A673 (cell line): ENCODE data around the gene LRRC37B. TPM values are rescaled to one million over a fixed set of nuclear protein-coding genes. Genes with fewer than 3 reads are reported as not detected.
"Not testable (repeated sequence)": the region's sequence is repeated elsewhere in the genome, so short reads cannot be mapped to it uniquely, and the experiment has no call there.

Source experiments
- Bru-seq: library from RNA; stranded (reverse); fragments of 400-500 nt; gene quantifications from one replicate; lab custom pipeline; 2021; lab: Mats Ljungman, UMichigan
- BruChase-seq, 2 experiments: library from RNA; stranded (reverse); fragments of 400-500 nt; gene quantifications; one replicate each; lab custom pipeline; 2021; lab: Mats Ljungman, UMichigan
- BruUV-seq: library from RNA; stranded (reverse); fragments of 400-500 nt; replicated peaks from 2 replicates; lab custom pipeline; 2021; lab: Mats Ljungman, UMichigan
- CTCF ChIA-PET: fragments of 300-600 bp; sonication (Branson Sonifier 250); formaldehyde crosslinking; loops from one replicate; lab custom pipeline; 2022; ENCODE audit warnings: antibody characterized with exemption; lab: Charles Lee
- POLR2A ChIA-PET: fragments of 300-600 bp; sonication (Branson Sonifier 250); formaldehyde crosslinking; loops from one replicate; lab custom pipeline; 2022; ENCODE audit warnings: antibody characterized with exemption; ENCODE audit not compliant: low non-redundant PET; lab: Charles Lee
- DNase-seq: peaks from one replicate; pipeline ENCODE4 v3.0.0-alpha.2; 2015; ENCODE audit warnings: low spot score
- H3K27ac ChIP-seq: fragments of 200-600 bp; sonication (generic); 2 replicates; pipeline ENCODE4 v1.5.1; 2016; ENCODE audit warnings: mixed run types, low read depth, mild to moderate bottlenecking, mixed read lengths, antibody characterized with exemption, low read length; ENCODE audit not compliant: poor library complexity, severe bottlenecking
- H3K27me3 ChIP-seq: fragments of 200-600 bp; sonication (generic); replicated peaks from 2 replicates; pipeline ENCODE4 v1.6.1; 2017; ENCODE audit warnings: mixed run types, low read depth, mild to moderate bottlenecking, mixed read lengths, antibody characterized with exemption, low read length; ENCODE audit not compliant: insufficient read depth, poor library complexity
- H3K36me3 ChIP-seq: fragments of 200-600 bp; sonication (generic); 2 replicates; pipeline ENCODE4 v1.6.1; 2016; ENCODE audit warnings: mixed run types, mild to moderate bottlenecking, mixed read lengths, antibody characterized with exemption, low read length; ENCODE audit not compliant: insufficient read depth, poor library complexity, severe bottlenecking
- H3K4me1 ChIP-seq: fragments of 200-600 bp; sonication (generic); 2 replicates; pipeline ENCODE4 v1.6.1; 2017; ENCODE audit warnings: mixed run types, mild to moderate bottlenecking, mixed read lengths, antibody characterized with exemption, low read length; ENCODE audit not compliant: insufficient read depth, poor library complexity, severe bottlenecking
- H3K4me3 ChIP-seq: fragments of 200-600 bp; sonication (generic); 2 replicates; pipeline ENCODE4 v1.5.1; 2016; ENCODE audit warnings: low read depth, mixed run types, mild to moderate bottlenecking, mixed read lengths, low read length; ENCODE audit not compliant: poor library complexity, severe bottlenecking
- H3K9me3 ChIP-seq: fragments of 200-600 bp; sonication (generic); 2 replicates; pipeline ENCODE4 v1.6.1; 2016; ENCODE audit warnings: mixed run types, low read depth, mild to moderate bottlenecking, mixed read lengths, antibody characterized with exemption, low read length; ENCODE audit not compliant: poor library complexity, severe bottlenecking
- EZH2 ChIP-seq: fragments of 200-600 bp; sonication (generic); IDR thresholded peaks from 2 replicates; pipeline ENCODE4 v1.6.1; 2017; ENCODE audit warnings: borderline replicate concordance, low read depth, mild to moderate bottlenecking, mixed read lengths, antibody characterized with exemption, low read length; ENCODE audit not compliant: poor library complexity, severe bottlenecking
- intact Hi-C: fragments of 100-400 bp; cut with micrococcal nuclease; formaldehyde crosslinking; loops from one replicate; pipeline ENCODE4 v1.10.0; 2022; ENCODE audit not compliant: unreplicated experiment
- long read RNA-seq: library from polyadenylated mRNA; stranded (forward); transcript quantifications from one replicate; pipeline ENCODE4 v2.0.0, GENCODE V29; 2022
- total RNA-seq: library from RNA; stranded (reverse); gene quantifications from 2 replicates; pipeline ENCODE4 v1.2.3, GENCODE V29; 2021
- TF ChIP-seq, protein P1 (sequence below): fragments of 300-800, 200-600 bp; sonication (generic); conservative IDR thresholded peaks from 2 replicates; pipeline ENCODE4 v1.5.1; 2017; ENCODE audit warnings: low read depth, mild to moderate bottlenecking, antibody characterized with exemption, low read length, moderate library complexity, mixed read lengths

The LRRC37B gene
- total RNA-seq (14.2 and 21.2 TPM in 2 replicates), Bru-seq, nascent RNA (percentile 67 among the genes with signal in this experiment), BruChase-seq, experiment 1, labeled RNA remaining after a 2-hour chase (percentile 73 among the genes with signal in this experiment), BruChase-seq, experiment 2, labeled RNA remaining after a 6-hour chase (percentile 59 among the genes with signal in this experiment)
- long read RNA-seq, partial matches to known transcripts = 10 of 31 reads
- long read RNA-seq, other reads (novel, unspliced or antisense) = 15 of 31 reads

GRCh38 chr17:32006957-32007462 lies at the start of gene LRRC37B:
LRRC37B (plus strand) TSS chr17:32007383; CDS start chr17:32021393, 14,010 bp downstream.
- no peaks in the 10 kb centered on the region for H3K27me3 ChIP-seq
- CTCF ChIA-PET = interaction anchor here (1.0 kb wide), 1 partner anchor 12 kb away, joined by 3 read pairs; no protein-coding TSS in a partner anchor
- TF ChIP-seq EZH2 = no peak
- TF ChIP-seq, protein P1, sequence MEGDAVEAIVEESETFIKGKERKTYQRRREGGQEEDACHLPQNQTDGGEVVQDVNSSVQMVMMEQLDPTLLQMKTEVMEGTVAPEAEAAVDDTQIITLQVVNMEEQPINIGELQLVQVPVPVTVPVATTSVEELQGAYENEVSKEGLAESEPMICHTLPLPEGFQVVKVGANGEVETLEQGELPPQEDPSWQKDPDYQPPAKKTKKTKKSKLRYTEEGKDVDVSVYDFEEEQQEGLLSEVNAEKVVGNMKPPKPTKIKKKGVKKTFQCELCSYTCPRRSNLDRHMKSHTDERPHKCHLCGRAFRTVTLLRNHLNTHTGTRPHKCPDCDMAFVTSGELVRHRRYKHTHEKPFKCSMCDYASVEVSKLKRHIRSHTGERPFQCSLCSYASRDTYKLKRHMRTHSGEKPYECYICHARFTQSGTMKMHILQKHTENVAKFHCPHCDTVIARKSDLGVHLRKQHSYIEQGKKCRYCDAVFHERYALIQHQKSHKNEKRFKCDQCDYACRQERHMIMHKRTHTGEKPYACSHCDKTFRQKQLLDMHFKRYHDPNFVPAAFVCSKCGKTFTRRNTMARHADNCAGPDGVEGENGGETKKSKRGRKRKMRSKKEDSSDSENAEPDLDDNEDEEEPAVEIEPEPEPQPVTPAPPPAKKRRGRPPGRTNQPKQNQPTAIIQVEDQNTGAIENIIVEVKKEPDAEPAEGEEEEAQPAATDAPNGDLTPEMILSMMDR = peak; percentile 67
- H3K36me3 ChIP-seq = no peaks in the 10 kb centered on the region
- peak; percentile 82 for DNase-seq
- intact Hi-C loops = no loop called here
- no peaks in the 10 kb centered on the region for H3K4me1 ChIP-seq
- peak within 1 kb of the TSS; percentile 69 for H3K4me3 ChIP-seq
- H3K9me3 ChIP-seq = no peaks in the 10 kb centered on the region
- POLR2A ChIA-PET = no interaction called here
- peak within 1 kb of the TSS; percentile 65 for H3K27ac ChIP-seq
- no TSS peak for BruUV-seq

DNA sequence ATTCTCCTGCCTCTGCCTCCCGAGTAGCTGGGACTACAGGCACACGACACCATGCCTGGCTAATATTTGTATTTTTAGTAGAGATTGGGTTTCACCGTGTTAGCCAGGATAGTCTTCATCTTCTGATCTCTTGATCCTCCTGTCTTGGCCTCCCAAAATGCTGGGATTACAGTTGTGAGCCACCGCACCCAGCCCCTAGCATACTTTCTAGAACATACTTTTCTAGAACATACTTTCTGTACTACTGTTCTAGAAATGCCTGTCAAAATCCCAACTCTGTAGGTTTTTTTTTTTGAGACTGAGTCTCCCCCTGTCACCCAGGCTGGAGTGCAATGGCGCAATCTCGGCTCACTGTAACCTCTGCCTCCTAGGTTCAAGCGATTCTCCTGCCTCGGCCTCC lies 43.1 kb upstream of the LRRC37B start:
- DNase-seq, H3K27me3 ChIP-seq, H3K4me3 ChIP-seq, H3K4me1 ChIP-seq, H3K9me3 ChIP-seq, intact Hi-C loops, H3K27ac ChIP-seq, CTCF ChIA-PET, POLR2A ChIA-PET, BruUV-seq, H3K36me3 ChIP-seq: not testable (repeated sequence)

GRCh38 chr17:31967648-31968047 lies 39.5 kb upstream of the LRRC37B start:
- Histone ChIP-seq H3K27ac (no peak overlapping the region), H3K27me3 (no peaks in the 10 kb centered on the region), H3K9me3 (no peaks in the 10 kb centered on the region), H3K4me3 (no peak overlapping the region), H3K36me3 (no peaks in the 10 kb centered on the region), H3K4me1 (no peaks in the 10 kb centered on the region)
- ChIA-PET POLR2A (no interaction called here), CTCF (no interaction called here)
- DNase-seq = no peak
- TF ChIP-seq EZH2 = no peak
- TF ChIP-seq, protein P1 = no peak
- no TSS peak for BruUV-seq
- intact Hi-C loops = no loop called here

DNA sequence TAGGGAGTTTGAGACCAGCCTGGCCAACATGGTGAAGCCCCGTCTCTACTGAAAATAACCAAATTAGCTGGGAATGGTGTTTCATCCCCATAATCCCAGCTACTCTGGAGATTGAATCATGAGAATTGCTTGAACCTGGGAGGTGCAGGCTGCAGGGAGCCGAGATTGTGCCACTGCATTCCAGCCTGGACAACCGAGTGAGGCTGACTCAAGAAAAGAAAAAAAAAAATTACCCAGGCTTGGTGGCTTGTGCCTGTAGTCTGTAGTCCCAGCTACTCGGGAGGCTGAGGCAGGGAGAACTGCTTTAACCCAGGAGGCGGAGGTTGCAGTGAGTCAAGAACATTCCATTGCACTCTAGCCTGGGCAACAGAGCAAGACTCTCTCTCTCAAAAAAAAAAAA lies 36.8 kb upstream of the LRRC37B start:
- H3K9me3 ChIP-seq, H3K27me3 ChIP-seq, H3K4me3 ChIP-seq, DNase-seq, POLR2A ChIA-PET, CTCF ChIA-PET, H3K27ac ChIP-seq, H3K4me1 ChIP-seq, intact Hi-C loops, BruUV-seq, H3K36me3 ChIP-seq: not testable (repeated sequence)

- CTCF ChIA-PET, H3K36me3 ChIP-seq, DNase-seq, H3K4me3 ChIP-seq, H3K4me1 ChIP-seq, H3K27ac ChIP-seq, intact Hi-C loops, POLR2A ChIA-PET, H3K27me3 ChIP-seq, H3K9me3 ChIP-seq: not testable (repeated sequence)
- BruUV-seq = TSS peak; percentile 23
These were observed 32.7 kb upstream of the LRRC37B start for GRCh38 chr17:31974269-31975071.
